Tibial nerve (tissue), 4 donors: ENCODE data around the gene SETD1A. TPM values are rescaled to one million over a fixed set of nuclear protein-coding genes. Genes with fewer than 3 reads are reported as not detected.
"Not testable (repeated sequence)": the region's sequence is repeated elsewhere in the genome, so short reads cannot be mapped to it uniquely, and the experiment has no call there.

Experiments used
- DNase-seq, 2 donors: peaks; one replicate each; pipeline ENCODE4 v3.0.0-alpha.2; 2019; ENCODE audit warnings: low spot score in 2 of 2
- H3K27ac ChIP-seq, 4 donors: fragments of 200-600 bp; sonication (generic) in 3 of 4; one replicate each; pipeline ENCODE4 v1.5.1; 2017 to 2019; ENCODE audit warnings: mild to moderate bottlenecking in 1 of 4
- H3K27me3 ChIP-seq, 2 donors: fragments of 200-600 bp; sonication (generic) in 1 of 2; one replicate each; pipeline versions ENCODE4 v1.5.1 to v1.6.0; 2017 to 2019
- H3K36me3 ChIP-seq, 3 donors: fragments of 200-600 bp; sonication (generic); one replicate each; pipeline ENCODE4 v1.5.1; 2018 to 2019
- H3K4me1 ChIP-seq, 4 donors: fragments of 200-600 bp; sonication (generic) in 3 of 4; one replicate each; pipeline ENCODE4 v1.5.1; 2017 to 2019
- H3K4me3 ChIP-seq, 4 donors: fragments of 200-600 bp; sonication (generic) in 3 of 4; one replicate each; pipeline ENCODE4 v1.5.1; 2017 to 2019; ENCODE audit warnings: mild to moderate bottlenecking in 1 of 4, moderate library complexity in 1 of 4
- H3K9me3 ChIP-seq, 4 donors: fragments of 200-600 bp; sonication (generic) in 3 of 4; one replicate each; pipeline ENCODE4 v1.5.1; 2017 to 2019
- CTCF ChIP-seq, 5 experiments: fragments of 200-600 bp in 3 of 5; fragments of 450-650 bp in 2 of 5; sonication (generic) in 3 of 5; IDR thresholded peaks; one replicate each; pipeline ENCODE4 v1.5.1; 2016 to 2019; ENCODE audit warnings: antibody characterized with exemption in 5 of 5, mild to moderate bottlenecking in 3 of 5, moderate library complexity in 2 of 5
- EP300 ChIP-seq, 2 donors: sonication (generic); formaldehyde crosslinking; IDR thresholded peaks; one replicate each; pipeline ENCODE4 v1.6.1; 2017; ENCODE audit warnings: antibody characterized with exemption in 2 of 2, mild to moderate bottlenecking in 1 of 2
- POLR2A ChIP-seq, 2 donors: fragments of 450-650 bp; IDR thresholded peaks; one replicate each; pipeline ENCODE4 v1.6.1; 2017; ENCODE audit warnings: antibody characterized with exemption in 2 of 2, mild to moderate bottlenecking in 2 of 2, moderate library complexity in 2 of 2
- WGBS, 2 donors: methylation state at CpG; one replicate each; pipeline ENCODE4 v1.1.5; 2018; 5-methylcytosine and 5-hydroxymethylcytosine counted together
- total RNA-seq, 4 donors: library from RNA; depleted of rRNA; stranded (reverse); fragments of >200 nt; gene quantifications; one replicate each; pipeline ENCODE4 v1.1.0, GENCODE V29; 2016

The SETD1A gene
- total RNA-seq, 4 donors from 2014 or later, result 7.9 to 17.1 (median 10.7) TPM

GRCh38 chr16:31016018-31016417, 58.5 kb downstream of the SETD1A start:
- TF ChIP-seq EP300 (IDR thresholded peaks at IDR 0.05) (no peak), CTCF (IDR thresholded peaks at IDR 0.05) (no peak), POLR2A (IDR thresholded peaks at IDR 0.05) (no peak)
- Histone ChIP-seq H3K27me3 (peaks cover 0 to 20% of the 10 kb centered on the region in 2 donors), H3K9me3 (no peaks in the 10 kb centered on the region), H3K27ac (no peak overlapping the region), H3K36me3 (no peaks in the 10 kb centered on the region), H3K4me1 (peaks cover 0 to under 1% (median 0%) of the 10 kb centered on the region in 4 donors), H3K4me3 (no peak overlapping the region)
- no peak for DNase-seq
- 64 to 76% methylated on average over 6 of the region's 6 CpGs for WGBS, 2 donors

DNA sequence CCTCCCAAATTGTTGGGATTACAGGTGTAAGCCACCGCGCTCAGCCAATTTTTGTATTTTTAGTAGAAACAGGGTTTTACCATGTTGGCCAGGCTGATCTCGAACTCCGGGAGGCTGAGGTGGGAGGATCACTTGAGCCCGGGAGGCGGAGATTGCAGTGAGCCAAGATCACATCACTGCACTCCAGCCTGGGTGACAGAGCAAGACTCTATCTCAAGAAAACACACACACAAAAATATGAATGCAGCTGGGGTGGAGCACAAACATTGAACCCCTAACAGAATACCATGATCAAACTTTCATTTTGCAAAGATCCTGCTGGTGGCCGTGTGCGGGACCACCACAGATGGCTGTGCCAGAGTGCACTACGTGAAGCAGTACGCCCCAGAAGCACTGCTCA, 60.2 kb downstream of the SETD1A start:
- not testable (repeated sequence) for H3K9me3 ChIP-seq

GRCh38 chr16:31020536-31020935, 63.0 kb downstream of the SETD1A start:
- TF ChIP-seq EP300 (IDR thresholded peaks at IDR 0.05), result no peak
- TF ChIP-seq POLR2A (IDR thresholded peaks at IDR 0.05), result no peak
- no peak for TF ChIP-seq CTCF (IDR thresholded peaks at IDR 0.05)
- no peak for DNase-seq
- no peaks in the 10 kb centered on the region for H3K27me3 ChIP-seq
- 92 to 94% methylated on average over 3 of the region's 3 CpGs for WGBS, 2 donors
- no peaks in the 10 kb centered on the region for H3K9me3 ChIP-seq
- H3K4me3 ChIP-seq, result no peak overlapping the region
- no peaks in the 10 kb centered on the region for H3K36me3 ChIP-seq
- H3K4me1 ChIP-seq, result no peaks in the 10 kb centered on the region
- no peak overlapping the region for H3K27ac ChIP-seq

More for the DNA sequence above, 60.2 kb downstream of the SETD1A start:
- not testable (repeated sequence) for H3K36me3 ChIP-seq, H3K4me1 ChIP-seq, H3K27ac ChIP-seq, DNase-seq, H3K4me3 ChIP-seq, H3K27me3 ChIP-seq
- 91 to 92% methylated on average over 10 of the region's 10 CpGs for WGBS, 2 donors

DNA sequence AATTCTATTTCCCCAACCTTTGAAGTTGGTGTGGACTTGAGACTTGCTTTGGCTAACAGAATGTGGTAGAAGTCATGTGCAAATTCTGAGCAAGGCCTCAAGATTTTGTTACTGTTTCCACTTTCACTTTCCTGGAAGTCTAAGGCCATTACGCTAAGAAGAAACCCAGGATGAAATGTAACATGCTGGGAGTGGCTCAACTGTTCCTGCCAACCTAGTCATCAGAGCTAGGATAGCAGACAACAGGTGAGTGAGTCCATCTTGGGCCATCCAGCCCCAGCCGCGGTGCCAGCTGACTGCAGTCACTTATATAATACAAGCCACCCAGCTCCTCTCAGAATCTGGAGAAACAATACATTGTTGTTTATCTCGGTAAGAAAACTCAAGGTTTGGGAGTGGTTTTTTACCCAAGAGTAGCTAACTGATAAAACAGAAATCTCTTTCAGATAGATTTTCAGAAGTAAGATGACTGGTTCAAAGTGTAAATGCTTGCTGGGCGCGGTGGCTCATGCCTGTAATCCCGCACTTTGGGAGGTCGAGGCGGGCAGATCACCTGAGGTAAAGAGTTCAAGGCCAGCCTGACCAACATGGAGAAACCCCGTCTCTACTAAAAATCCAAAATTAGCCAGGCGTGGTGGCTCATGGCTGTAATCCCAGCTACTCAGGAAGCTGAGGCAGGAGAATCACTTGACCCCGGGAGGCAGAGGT, 65.1 kb downstream of the SETD1A start:
- Histone ChIP-seq H3K27ac (no peak overlapping the region), H3K4me1 (no peaks in the 10 kb centered on the region), H3K4me3 (no peak overlapping the region), H3K36me3 (no peaks in the 10 kb centered on the region), H3K9me3 (no peaks in the 10 kb centered on the region), H3K27me3 (no peaks in the 10 kb centered on the region)
- DNase-seq, result no peak
- TF ChIP-seq CTCF (IDR thresholded peaks at IDR 0.05), result no peak
- TF ChIP-seq POLR2A (IDR thresholded peaks at IDR 0.05), result no peak
- TF ChIP-seq EP300 (IDR thresholded peaks at IDR 0.05), result no peak
- 83 to 84% methylated on average over 12 of the region's 12 CpGs for WGBS, 2 donors

- Histone ChIP-seq H3K4me3 (no peak overlapping the region), H3K27me3 (no peaks in the 10 kb centered on the region), H3K9me3 (no peaks in the 10 kb centered on the region), H3K36me3 (no peaks in the 10 kb centered on the region), H3K4me1 (no peaks in the 10 kb centered on the region), H3K27ac (no peak overlapping the region)
- TF ChIP-seq CTCF (IDR thresholded peaks at IDR 0.05), result no peak
- no peak for TF ChIP-seq EP300 (IDR thresholded peaks at IDR 0.05)
- TF ChIP-seq POLR2A (IDR thresholded peaks at IDR 0.05), result no peak
- no peak for DNase-seq
- 92 to 95% methylated on average over 4 of the region's 4 CpGs for WGBS, 2 donors
Observed at GRCh38 chr16:31023252-31023602, 65.7 kb downstream of the SETD1A start.
